NCI-H146 (cell line): ENCODE measurements around the gene THRB.

Source experiments
- DNase-seq: peaks from one replicate; lab custom pipeline; 2025; lab: John Stamatoyannopoulos, UW

THRB gene

GRCh38 chr3:24224666-24225384, 269.8 kb downstream of the THRB start:
- DNase-seq: no peak

DNA sequence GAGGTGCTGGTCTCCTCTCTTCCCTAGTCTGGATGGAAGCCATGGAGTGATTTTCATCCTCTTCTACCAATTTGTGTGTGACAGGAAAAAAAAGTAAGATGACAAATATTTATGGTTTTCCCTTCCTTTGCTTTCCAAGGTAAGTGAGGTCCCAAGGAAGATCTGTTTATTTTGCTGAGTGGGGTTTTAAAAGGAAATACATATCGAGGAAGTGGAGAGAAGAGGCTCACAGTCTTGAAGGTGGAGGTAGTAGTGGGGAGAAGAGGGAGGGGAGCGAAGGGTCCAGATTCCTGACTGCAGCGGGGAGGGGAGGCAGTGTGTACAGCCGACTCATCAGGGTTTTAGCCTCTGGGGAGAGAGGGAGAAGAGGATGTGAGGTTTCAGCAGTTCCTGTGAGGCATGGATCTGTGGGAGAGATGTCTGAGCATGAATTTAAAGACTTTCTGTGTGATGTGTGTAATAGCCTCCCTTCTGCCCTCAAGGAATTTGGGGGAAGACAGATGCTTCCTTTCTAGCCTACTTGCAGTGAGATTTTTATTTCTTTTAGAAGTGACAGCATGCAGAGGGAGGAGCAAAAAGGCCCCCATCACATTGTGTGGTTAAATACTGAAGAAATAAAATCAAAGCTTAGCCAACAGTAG, 272.4 kb downstream of the THRB start:
- no peak for DNase-seq

GRCh38 chr3:24220859-24221657, 273.6 kb downstream of the THRB start:
- no peak for DNase-seq

DNA sequence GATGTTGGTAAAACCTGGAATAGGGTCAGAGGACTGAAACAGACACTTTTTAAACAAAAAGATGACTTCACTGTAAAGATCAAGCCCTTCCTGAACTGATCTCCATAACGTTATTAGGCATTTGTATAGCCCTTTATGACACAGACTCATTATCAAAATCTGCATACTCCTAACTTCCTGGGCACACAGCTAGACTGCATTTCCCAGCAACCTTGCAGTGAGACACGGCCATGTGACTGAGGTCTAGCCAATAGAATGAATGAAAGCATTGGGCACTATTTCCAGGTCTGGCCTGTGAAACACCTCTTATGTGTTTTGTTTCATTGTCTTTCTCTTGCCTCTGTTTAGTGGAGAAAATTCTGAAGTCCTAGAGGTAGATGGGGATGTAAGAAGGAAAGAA, 279.1 kb downstream of the THRB start:
- DNase-seq: no peak

DNA sequence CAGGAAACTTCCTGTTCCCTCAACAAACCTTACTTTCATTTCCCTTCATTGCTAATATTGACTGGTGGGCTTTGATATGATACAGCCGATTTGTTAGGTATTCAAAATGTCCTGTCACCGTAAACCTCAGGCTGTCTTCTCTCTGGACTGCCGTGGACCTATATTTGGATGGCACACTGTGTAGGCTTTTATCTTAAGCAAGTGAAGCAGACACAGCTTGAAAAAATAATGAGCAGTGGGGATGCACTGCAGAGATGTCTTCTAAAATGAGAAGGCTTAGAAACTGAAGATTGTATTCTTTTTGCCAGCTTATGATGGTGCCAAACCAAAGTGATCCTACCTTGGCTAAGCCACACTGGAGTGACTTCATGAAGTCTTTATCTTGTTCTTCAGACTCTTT, 283.3 kb downstream of the THRB start:
- no peak for DNase-seq

DNA sequence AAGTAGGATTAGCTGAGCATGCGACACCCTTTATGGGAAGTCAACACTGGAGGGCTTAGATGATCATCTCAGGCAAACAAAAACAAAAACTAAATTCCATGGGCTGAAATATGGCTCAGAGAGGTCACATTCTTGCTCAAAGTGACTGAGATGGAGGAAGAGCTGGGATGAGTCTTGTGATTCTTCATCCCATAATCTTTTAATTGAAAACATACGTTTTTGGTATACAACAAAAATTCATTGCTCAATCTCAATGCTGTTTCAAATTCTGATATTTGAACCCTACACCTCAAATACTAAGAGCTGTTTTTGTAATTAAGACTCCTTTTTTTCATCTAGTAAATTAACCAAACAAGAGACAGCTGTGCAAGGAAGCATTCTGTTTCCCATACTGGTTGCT, 292.6 kb downstream of the THRB start:
- DNase-seq: no peak

DNA sequence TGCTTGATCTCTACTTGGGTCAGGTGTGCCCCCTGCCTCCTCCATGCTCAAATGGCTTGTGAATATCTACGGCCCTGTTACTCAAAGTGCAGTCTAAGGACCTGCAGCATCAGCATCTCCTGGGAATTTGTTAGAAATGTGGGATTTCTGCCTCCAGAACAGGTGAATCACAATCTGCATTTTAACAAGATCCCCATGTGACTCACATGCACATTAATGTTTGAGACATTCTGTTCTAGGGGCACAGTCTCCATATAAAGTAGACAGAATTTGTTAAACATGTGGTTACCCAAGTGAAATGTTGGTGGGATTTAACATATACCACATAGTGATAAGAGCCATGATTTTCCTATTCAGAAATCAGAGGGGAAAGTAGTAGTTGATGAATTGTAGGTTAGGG, 293.3 kb downstream of the THRB start:
- no peak for DNase-seq

DNA sequence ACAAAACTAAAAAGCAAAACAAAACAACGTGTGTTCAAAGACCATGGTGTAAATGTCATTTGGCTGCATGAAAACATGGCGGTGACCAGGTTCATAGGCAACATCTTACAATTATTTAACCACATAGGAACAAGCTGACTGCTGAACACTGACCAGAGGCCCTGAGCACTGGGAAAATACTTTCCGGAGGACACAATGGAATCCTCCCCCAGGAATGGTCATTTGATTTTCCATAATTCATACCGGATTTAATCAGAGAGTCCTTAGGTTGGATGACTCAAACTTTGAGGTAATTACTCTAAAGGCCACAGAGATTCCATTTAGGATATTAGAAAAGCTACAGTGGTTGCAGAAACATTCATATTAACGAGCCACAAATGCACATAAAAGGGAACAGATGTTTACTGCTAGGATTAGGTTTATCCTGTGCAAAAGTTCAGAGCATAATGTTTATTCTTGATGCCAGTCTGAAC, 294.8 kb downstream of the THRB start:
- no peak for DNase-seq

DNA sequence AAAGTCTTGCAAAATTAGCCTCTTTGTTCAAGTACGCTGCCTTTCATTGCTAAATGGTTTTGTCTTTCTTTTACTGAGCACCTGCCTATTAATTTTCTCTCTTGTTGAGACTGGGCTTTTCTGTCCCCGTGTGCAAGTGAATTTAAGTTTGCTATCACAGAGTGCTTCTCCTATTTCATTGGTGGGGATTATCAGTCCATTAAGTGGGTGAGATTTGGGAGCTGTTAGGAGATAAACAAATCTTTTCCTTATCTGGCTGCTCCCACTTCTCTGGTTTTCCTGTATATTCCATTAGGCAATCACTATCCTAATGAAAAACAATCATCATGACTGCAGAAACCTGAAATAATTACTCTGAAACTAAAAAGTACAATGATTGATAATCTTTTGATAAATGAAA, 295.4 kb downstream of the THRB start:
- DNase-seq: no peak

DNA sequence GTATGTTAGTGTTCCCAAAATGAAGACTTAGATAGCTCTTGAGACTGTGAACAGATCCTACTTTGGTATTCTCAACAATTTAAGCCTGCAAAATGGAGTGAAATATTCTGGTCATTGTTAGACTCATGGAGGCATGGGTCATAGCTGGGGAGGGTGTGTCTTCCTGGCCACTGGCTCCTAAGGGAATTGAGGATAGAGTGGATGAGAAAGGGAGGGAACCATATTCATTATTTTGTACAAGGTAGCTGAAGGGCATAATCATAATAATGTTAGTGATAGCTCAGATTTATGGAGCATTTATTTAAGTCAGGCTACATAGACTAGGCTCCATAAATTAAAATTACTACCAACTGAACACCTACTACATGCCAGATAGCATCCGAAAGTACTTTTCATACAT, 295.9 kb downstream of the THRB start:
- DNase-seq: no peak

DNA sequence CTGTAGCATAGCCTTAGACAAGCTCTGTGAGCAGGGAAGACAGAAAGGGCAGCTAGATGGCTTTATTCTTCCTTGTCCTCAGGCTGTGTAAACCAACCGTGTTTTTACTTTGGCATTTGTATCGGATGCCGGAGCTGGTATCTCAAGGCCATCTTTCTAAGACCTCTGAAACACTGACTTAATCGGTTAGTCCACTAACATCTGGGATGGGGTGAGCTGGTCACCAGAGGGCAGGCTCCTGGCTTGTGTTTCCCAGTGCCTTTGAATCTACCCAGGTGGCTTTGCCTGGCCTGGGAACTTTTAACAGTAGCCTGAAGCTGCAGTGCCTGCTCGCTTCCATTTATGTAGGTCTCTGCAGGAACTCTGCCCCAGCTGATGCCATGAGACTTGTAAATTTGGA, 296.8 kb downstream of the THRB start:
- no peak for DNase-seq

GRCh38 chr3:24196526-24196925, 298.1 kb downstream of the THRB start:
- DNase-seq: no peak

DNA sequence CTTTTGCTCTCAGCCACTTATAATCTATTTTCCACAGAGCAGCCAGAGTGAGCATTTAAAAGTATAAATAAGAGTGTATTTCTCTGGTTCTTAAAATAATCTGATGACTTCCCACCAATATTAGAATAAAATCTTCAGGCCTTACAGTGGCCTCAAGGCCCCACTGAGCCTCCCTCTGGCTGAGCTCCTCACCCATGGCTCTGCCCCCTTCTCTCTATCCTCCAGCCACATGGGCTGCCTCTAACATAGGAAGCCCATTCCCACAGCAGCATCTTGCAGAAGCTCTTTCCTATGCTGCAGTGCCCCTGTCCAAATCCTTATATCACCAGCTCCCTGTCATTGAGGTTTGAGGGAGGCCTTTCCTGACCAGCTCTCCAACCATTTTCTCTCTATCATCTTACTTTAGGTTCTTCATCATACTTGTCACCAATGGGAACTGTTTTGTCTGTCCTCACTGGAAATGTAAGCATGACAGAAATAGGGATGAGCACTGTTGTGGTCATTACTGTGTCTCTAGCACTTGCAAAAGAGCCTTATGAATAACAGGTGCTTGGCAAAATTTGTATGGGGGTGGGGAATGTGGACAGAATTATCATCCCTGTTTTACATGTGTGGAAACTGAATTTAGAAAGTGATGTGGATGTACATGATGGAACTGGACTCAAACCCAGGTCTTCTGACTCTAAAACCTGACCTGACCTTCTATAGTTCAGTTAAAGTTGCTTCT, 299.0 kb downstream of the THRB start:
- DNase-seq: no peak

- DNase-seq: peak; percentile 61
These were observed 302.1 kb downstream of the THRB start for GRCh38 chr3:24192469-24193056.

- no peak for DNase-seq
These were observed 302.7 kb downstream of the THRB start for GRCh38 chr3:24191801-24192403.

- no peak for DNase-seq
These were observed 304.4 kb downstream of the THRB start for GRCh38 chr3:24190256-24190655.

GRCh38 chr3:24185738-24186384, 308.8 kb downstream of the THRB start:
- peak; percentile 77 for DNase-seq

- DNase-seq: no peak
These were observed 310.0 kb downstream of the THRB start for GRCh38 chr3:24184528-24185176.

GRCh38 chr3:24182756-24183155, 311.9 kb downstream of the THRB start:
- DNase-seq: no peak

DNA sequence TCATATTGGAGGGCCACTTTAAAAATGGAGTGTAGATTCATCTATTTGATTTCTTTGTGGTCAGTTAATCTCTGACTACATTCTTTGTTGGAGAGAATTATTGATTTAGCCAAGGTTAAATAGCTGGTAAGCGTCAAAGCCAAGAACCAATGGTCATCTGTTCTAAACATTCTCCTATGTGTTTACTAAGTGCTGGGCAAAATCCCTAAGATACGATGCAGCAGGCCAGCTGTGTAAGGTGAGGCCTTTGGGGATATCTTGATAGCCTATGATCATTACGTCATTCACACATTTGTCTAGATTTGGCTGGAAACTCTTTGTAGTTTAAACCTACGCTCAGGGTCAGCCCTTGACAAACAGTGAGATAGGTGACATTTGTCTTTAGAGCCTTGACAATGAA, 313.4 kb downstream of the THRB start:
- no peak for DNase-seq
